K562 (cell line): ENCODE results near the gene SLC25A2. TPM values are rescaled to one million over a fixed set of nuclear protein-coding genes. Genes with fewer than 3 reads are reported as not detected.

Experiments
- BMI1 ChIP-seq: fragments of 150-350 bp; IDR thresholded peaks from 2 replicates; pipeline ENCODE4 v1.6.1; 2014; ENCODE audit warnings: low read length
- BRD9 ChIP-seq: fragments of 450-650 bp; IDR thresholded peaks from 2 replicates; pipeline ENCODE4 v1.6.1; 2018; ENCODE audit warnings: low read depth; ENCODE audit not compliant: partially characterized antibody
- CCNT2 ChIP-seq: IDR thresholded peaks from 2 replicates; pipeline ENCODE4 v1.6.1; 2011; ENCODE audit warnings: borderline replicate concordance, low read depth, mild to moderate bottlenecking, moderate library complexity, mixed read lengths, low read length; ENCODE audit not compliant: insufficient read length; ENCODE audit errors: extremely low read depth
- HMGN3 ChIP-seq: IDR thresholded peaks from 2 replicates; pipeline ENCODE4 v1.6.1; 2011; ENCODE audit warnings: borderline replicate concordance, low read depth, mild to moderate bottlenecking, mixed read lengths, low read length; ENCODE audit not compliant: insufficient read length; ENCODE audit errors: extremely low read depth
- KDM1A ChIP-seq, 2 experiments: fragments of 450-650 bp; IDR thresholded peaks; 2 replicates each; pipeline ENCODE4 v1.6.1; 2016; ENCODE audit warnings: mild to moderate bottlenecking in 2 of 2
- LARP7 ChIP-seq: fragments of 450-650 bp; IDR thresholded peaks from 2 replicates; pipeline ENCODE4 v1.6.1; 2016
- MEF2D ChIP-seq: conservative IDR thresholded peaks from 2 replicates; pipeline ENCODE4 v1.6.1; 2016; ENCODE audit warnings: low read depth, missing genetic modification characterization, missing compliant biosample characterization
- NCOR1 ChIP-seq: fragments of 450-650 bp; IDR thresholded peaks from 2 replicates; pipeline ENCODE4 v1.6.1; 2016; ENCODE audit warnings: mild to moderate bottlenecking, moderate library complexity
- PHTF2 ChIP-seq: fragments of 250-450 bp; sonication (Bioruptor Pico); IDR thresholded peaks from 2 replicates; pipeline ENCODE4 v1.5.0; 2021; ENCODE audit warnings: mild to moderate bottlenecking
- POLR2B ChIP-seq: fragments of 450-650 bp; IDR thresholded peaks from 2 replicates; pipeline ENCODE4 v1.6.1; 2018; ENCODE audit warnings: low read depth; ENCODE audit not compliant: partially characterized antibody
- RBM17 ChIP-seq: fragments of 200-400 bp; formaldehyde crosslinking; IDR thresholded peaks from 2 replicates; pipeline ENCODE4 v1.6.1; 2017; ENCODE audit warnings: low read depth, mild to moderate bottlenecking, low read length, borderline replicate concordance
- SRF ChIP-seq, 2 experiments: fragments of 250-450, 450-650 bp in 1 of 2; sonication (Bioruptor Pico) in 1 of 2; sonication (generic) in 1 of 2; formaldehyde crosslinking; IDR thresholded peaks; 2 replicates each; pipeline versions ENCODE4 v1.5.0 to v1.5.1; 2020 to 2022; ENCODE audit warnings: mild to moderate bottlenecking in 1 of 2, missing genetic modification reagents in 1 of 2
- WHSC1 ChIP-seq: IDR thresholded peaks from one replicate; pipeline ENCODE4 v1.6.1; 2012; ENCODE audit warnings: low read length, control low read depth, inconsistent platforms
- ZBTB8A ChIP-seq: fragments of 450-650 bp; IDR thresholded peaks from 2 replicates; pipeline ENCODE4 v1.6.1; 2018; ENCODE audit warnings: mild to moderate bottlenecking, moderate library complexity; ENCODE audit not compliant: partially characterized antibody
- ZNF253 ChIP-seq: fragments of 250-450 bp; sonication (Bioruptor Pico); conservative IDR thresholded peaks from 2 replicates; pipeline ENCODE4 v1.6.1; 2021; ENCODE audit warnings: mild to moderate bottlenecking
- ZNF347 ChIP-seq: fragments of 450-650 bp; formaldehyde crosslinking; IDR thresholded peaks from 2 replicates; pipeline ENCODE4 v1.4.0; 2020; ENCODE audit warnings: low read depth, mild to moderate bottlenecking, moderate library complexity
- ZZZ3 ChIP-seq: fragments of 450-650 bp; IDR thresholded peaks from 2 replicates; pipeline ENCODE4 v1.6.1; 2016; ENCODE audit warnings: antibody characterized with exemption, mild to moderate bottlenecking, moderate library complexity
- polyA plus RNA-seq, 8 experiments: library from polyadenylated mRNA; depleted of rRNA in 4 of 8; stranded (reverse) in 5 of 8; unstranded in 3 of 8; fragments of >200 nt; fragmentation: Nextera tagmentation in 2 of 8; fragmentation: Illumina TruSeq in 1 of 8; extraction: Ambion mirVana in 2 of 8; extraction: Trizol in 1 of 8; gene quantifications; 2 replicates each; pipeline versions ENCODE4 v1.2.1 to v1.2.3, GENCODE V29; 2011 to 2014; ENCODE audit warnings: inconsistent platforms in 1 of 8, missing spikeins in 1 of 8
- total RNA-seq, 7 experiments: library from RNA; depleted of rRNA in 6 of 7; stranded (reverse); fragments of >200 nt in 6 of 7; fragmentation: Illumina TruSeq in 2 of 7; extraction: Trizol in 2 of 7; gene quantifications; 2 replicates each; pipeline versions ENCODE4 v1.2.1 to v1.2.3, GENCODE V29; 2011 to 2021; ENCODE audit warnings: low replicate concordance in 1 of 7
- TF ChIP-seq, protein P1 (sequence below): fragments of 250-450 bp; sonication (Bioruptor Pico); IDR thresholded peaks from 2 replicates; pipeline ENCODE4 v1.5.0; 2022; ENCODE audit warnings: mild to moderate bottlenecking
- TF ChIP-seq, protein P2 (sequence below): fragments of 450-650 bp; conservative IDR thresholded peaks from 2 replicates; pipeline ENCODE4 v1.6.1; 2016; ENCODE audit warnings: missing genetic modification characterization, low read depth, mild to moderate bottlenecking, control low read depth, missing compliant biosample characterization
- TF ChIP-seq, protein P3 (sequence below): fragments of 450-650 bp; IDR thresholded peaks from 2 replicates; pipeline ENCODE4 v1.6.1; 2016
- TF ChIP-seq, protein P4 (sequence below): fragments of 250-450 bp; sonication (Bioruptor Pico); IDR thresholded peaks from 2 replicates; pipeline ENCODE4 v1.4.0; 2020; ENCODE audit warnings: mild to moderate bottlenecking
- TF ChIP-seq, protein P5 (sequence below): sonication (generic); formaldehyde crosslinking; IDR thresholded peaks from 2 replicates; pipeline ENCODE4 v1.8.1; 2023; ENCODE audit warnings: mild to moderate bottlenecking, missing genetic modification reagents

SLC25A2 gene
- total and polyA plus RNA-seq, 9 of the 15 experiments (the other 6 are each of a cell fraction or from before 2014, with no cell fraction given) = 0.09 to 0.11 (median 0.11) TPM; not detected in 6

DNA sequence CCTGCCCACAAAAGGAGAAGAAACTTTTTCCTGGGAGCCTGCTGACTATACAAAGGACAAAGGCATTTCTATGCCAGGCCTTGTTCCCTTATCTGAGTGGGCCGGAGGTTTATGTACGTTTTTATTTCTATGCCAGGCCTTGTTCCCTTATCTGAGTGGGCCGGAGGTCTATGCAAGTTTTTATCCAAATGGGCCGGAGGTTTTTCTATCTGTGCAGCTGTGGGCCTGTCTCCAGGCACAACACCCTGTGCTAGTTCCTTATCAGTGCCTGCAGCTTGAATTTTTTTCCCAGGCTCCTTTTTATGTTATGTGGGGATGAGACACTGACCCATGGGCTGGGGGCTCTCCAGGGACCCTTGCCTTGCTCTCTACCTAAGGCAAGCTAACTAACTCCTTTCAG lies 5.5 kb downstream of the SLC25A2 start (continued):
- TF ChIP-seq, protein P1, sequence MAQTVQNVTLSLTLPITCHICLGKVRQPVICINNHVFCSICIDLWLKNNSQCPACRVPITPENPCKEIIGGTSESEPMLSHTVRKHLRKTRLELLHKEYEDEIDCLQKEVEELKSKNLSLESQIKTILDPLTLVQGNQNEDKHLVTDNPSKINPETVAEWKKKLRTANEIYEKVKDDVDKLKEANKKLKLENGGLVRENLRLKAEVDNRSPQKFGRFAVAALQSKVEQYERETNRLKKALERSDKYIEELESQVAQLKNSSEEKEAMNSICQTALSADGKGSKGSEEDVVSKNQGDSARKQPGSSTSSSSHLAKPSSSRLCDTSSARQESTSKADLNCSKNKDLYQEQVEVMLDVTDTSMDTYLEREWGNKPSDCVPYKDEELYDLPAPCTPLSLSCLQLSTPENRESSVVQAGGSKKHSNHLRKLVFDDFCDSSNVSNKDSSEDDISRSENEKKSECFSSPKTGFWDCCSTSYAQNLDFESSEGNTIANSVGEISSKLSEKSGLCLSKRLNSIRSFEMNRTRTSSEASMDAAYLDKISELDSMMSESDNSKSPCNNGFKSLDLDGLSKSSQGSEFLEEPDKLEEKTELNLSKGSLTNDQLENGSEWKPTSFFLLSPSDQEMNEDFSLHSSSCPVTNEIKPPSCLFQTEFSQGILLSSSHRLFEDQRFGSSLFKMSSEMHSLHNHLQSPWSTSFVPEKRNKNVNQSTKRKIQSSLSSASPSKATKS (CRISPR knock-in tag) = no peak
- TF ChIP-seq BMI1 (no peak), HMGN3 (no peak), WHSC1 (no peak), MEF2D (no peak), ZZZ3 (no peak), PHTF2 (no peak), SRF (CRISPR knock-in tag; IDR thresholded peaks at IDR 0.05) (no peak), BRD9 (no peak), NCOR1 (peak; percentile 89), RBM17 (no peak), POLR2B (no peak), ZNF347 (CRISPR knock-in tag) (no peak), ZNF253 (no peak), ZBTB8A (no peak), CCNT2 (no peak), KDM1A (IDR thresholded peaks at IDR 0.05) (peak; percentile 14 to 51; a peak in 1 of 4 replicates), LARP7 (no peak)
- TF ChIP-seq, protein P2, sequence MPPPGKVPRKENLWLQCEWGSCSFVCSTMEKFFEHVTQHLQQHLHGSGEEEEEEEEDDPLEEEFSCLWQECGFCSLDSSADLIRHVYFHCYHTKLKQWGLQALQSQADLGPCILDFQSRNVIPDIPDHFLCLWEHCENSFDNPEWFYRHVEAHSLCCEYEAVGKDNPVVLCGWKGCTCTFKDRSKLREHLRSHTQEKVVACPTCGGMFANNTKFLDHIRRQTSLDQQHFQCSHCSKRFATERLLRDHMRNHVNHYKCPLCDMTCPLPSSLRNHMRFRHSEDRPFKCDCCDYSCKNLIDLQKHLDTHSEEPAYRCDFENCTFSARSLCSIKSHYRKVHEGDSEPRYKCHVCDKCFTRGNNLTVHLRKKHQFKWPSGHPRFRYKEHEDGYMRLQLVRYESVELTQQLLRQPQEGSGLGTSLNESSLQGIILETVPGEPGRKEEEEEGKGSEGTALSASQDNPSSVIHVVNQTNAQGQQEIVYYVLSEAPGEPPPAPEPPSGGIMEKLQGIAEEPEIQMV (tag) = no peak
- TF ChIP-seq, protein P3, sequence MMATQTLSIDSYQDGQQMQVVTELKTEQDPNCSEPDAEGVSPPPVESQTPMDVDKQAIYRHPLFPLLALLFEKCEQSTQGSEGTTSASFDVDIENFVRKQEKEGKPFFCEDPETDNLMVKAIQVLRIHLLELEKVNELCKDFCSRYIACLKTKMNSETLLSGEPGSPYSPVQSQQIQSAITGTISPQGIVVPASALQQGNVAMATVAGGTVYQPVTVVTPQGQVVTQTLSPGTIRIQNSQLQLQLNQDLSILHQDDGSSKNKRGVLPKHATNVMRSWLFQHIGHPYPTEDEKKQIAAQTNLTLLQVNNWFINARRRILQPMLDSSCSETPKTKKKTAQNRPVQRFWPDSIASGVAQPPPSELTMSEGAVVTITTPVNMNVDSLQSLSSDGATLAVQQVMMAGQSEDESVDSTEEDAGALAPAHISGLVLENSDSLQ = no peak
- TF ChIP-seq, protein P4, sequence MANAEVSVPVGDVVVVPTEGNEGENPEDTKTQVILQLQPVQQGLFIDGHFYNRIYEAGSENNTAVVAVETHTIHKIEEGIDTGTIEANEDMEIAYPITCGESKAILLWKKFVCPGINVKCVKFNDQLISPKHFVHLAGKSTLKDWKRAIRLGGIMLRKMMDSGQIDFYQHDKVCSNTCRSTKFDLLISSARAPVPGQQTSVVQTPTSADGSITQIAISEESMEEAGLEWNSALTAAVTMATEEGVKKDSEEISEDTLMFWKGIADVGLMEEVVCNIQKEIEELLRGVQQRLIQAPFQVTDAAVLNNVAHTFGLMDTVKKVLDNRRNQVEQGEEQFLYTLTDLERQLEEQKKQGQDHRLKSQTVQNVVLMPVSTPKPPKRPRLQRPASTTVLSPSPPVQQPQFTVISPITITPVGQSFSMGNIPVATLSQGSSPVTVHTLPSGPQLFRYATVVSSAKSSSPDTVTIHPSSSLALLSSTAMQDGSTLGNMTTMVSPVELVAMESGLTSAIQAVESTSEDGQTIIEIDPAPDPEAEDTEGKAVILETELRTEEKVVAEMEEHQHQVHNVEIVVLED (CRISPR knock-in tag) = no peak
- TF ChIP-seq, protein P5, sequence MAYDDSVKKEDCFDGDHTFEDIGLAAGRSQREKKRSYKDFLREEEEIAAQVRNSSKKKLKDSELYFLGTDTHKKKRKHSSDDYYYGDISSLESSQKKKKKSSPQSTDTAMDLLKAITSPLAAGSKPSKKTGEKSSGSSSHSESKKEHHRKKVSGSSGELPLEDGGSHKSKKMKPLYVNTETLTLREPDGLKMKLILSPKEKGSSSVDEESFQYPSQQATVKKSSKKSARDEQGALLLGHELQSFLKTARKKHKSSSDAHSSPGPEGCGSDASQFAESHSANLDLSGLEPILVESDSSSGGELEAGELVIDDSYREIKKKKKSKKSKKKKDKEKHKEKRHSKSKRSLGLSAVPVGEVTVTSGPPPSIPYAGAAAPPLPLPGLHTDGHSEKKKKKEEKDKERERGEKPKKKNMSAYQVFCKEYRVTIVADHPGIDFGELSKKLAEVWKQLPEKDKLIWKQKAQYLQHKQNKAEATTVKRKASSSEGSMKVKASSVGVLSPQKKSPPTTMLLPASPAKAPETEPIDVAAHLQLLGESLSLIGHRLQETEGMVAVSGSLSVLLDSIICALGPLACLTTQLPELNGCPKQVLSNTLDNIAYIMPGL = no peak
